Cardiac muscle cell (in vitro differentiated cells and primary cell): ENCODE results near the gene PHACTR3. TPM values are rescaled to one million over a fixed set of nuclear protein-coding genes. Genes with fewer than 3 reads are reported as not detected.

ENCODE experiments used
- DNase-seq, 2 donors: peaks; one replicate each; pipeline versions ENCODE4 v3.0.0 to v3.0.0-alpha.2; 2010 to 2017; ENCODE audit warnings: low read depth in 1 of 2, low spot score in 1 of 2
- H3K27ac ChIP-seq: fragments of 200-600 bp; sonication (generic); 2 replicates; pipeline ENCODE4 v1.5.1; 2016
- H3K27me3 ChIP-seq: fragments of 200-600 bp; sonication (generic); 2 replicates; pipeline ENCODE4 v1.6.0; 2016; ENCODE audit warnings: control low read depth
- H3K36me3 ChIP-seq: fragments of 200-600 bp; sonication (generic); 2 replicates; pipeline ENCODE4 v1.5.1; 2016; ENCODE audit warnings: control low read depth
- H3K4me1 ChIP-seq: fragments of 200-600 bp; sonication (generic); 2 replicates; pipeline ENCODE4 v1.8.1; 2017; ENCODE audit warnings: low read depth, mild to moderate bottlenecking, mixed run types
- H3K4me3 ChIP-seq: fragments of 200-600 bp; sonication (generic); 2 replicates; pipeline ENCODE4 v1.5.1; 2016; ENCODE audit warnings: mild to moderate bottlenecking
- H3K9me3 ChIP-seq: fragments of 200-600 bp; sonication (generic); 2 replicates; pipeline ENCODE4 v1.5.1; 2017; ENCODE audit warnings: low read depth, mild to moderate bottlenecking, control low read depth
- polyA plus RNA-seq: library from polyadenylated mRNA; unstranded; fragments of >200 nt; fragmentation: Nextera tagmentation; extraction: Ambion mirVana; gene quantifications from 2 replicates; pipeline ENCODE4 v1.2.1, GENCODE V29; 2016
- total RNA-seq: library from RNA; depleted of rRNA; stranded (reverse); fragments of >200 nt; gene quantifications from 2 replicates; pipeline ENCODE4 v1.2.3, GENCODE V29; 2016
- TF ChIP-seq, protein P1 (sequence below): IDR thresholded peaks from 2 replicates; pipeline ENCODE4 v1.5.1; 2012; ENCODE audit warnings: low read depth, mild to moderate bottlenecking, low read length

The PHACTR3 gene
- total and polyA plus RNA-seq, 2 experiments from 2014 or later = 0.55 to 17.0 TPM

DNA sequence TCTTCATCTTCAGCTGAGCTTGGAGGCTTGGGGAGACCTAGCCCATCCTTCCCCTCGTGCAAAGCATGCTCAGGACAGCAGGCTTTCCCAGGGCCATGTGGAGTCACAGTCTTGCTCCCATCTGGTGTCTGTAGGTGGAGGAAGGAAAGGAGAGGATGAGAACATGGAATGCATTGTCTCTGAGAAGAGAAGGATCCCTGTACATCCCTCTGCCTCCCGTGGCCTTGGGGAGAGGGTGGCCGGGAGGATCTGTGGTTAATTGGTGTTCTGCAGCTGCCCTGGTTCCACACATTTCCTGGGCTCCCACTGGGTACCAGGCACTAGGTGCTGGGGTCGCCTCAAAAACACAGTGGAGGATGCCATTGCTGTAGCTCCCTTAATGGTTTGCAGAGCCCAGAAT is 134.5 kb downstream of the PHACTR3 start:
- Histone ChIP-seq H3K9me3 (no peaks in the 10 kb centered on the region), H3K27ac (no peak overlapping the region), H3K4me1 (no peaks in the 10 kb centered on the region), H3K27me3 (no peaks in the 10 kb centered on the region), H3K36me3 (no peaks in the 10 kb centered on the region), H3K4me3 (no peak overlapping the region)
- no peak for DNase-seq
- TF ChIP-seq, protein P1, sequence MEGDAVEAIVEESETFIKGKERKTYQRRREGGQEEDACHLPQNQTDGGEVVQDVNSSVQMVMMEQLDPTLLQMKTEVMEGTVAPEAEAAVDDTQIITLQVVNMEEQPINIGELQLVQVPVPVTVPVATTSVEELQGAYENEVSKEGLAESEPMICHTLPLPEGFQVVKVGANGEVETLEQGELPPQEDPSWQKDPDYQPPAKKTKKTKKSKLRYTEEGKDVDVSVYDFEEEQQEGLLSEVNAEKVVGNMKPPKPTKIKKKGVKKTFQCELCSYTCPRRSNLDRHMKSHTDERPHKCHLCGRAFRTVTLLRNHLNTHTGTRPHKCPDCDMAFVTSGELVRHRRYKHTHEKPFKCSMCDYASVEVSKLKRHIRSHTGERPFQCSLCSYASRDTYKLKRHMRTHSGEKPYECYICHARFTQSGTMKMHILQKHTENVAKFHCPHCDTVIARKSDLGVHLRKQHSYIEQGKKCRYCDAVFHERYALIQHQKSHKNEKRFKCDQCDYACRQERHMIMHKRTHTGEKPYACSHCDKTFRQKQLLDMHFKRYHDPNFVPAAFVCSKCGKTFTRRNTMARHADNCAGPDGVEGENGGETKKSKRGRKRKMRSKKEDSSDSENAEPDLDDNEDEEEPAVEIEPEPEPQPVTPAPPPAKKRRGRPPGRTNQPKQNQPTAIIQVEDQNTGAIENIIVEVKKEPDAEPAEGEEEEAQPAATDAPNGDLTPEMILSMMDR = no peak

DNA sequence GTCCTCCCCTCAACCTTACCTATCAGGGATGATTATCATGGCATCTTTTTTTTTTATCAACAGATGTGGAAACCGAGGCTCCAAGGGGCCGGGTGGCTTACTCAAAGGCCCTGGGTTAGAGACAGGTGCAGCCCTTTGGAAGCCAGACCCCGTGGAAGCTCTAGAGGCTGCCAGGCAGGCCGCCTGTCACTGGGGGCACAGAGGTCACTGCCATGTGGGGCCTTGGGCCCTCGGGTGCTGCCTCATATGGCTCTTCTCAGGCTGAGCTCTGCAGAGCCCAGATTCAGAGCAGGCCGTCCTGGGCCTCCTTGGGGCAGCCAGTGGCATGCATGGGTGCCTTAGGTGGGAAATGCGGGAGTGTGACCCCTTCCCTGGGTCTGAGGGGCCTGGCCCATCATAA is 136.3 kb downstream of the PHACTR3 start:
- no peaks in the 10 kb centered on the region for H3K4me1 ChIP-seq
- no peak for DNase-seq
- no peaks in the 10 kb centered on the region for H3K36me3 ChIP-seq
- H3K4me3 ChIP-seq = no peak overlapping the region
- H3K27ac ChIP-seq = no peak overlapping the region
- H3K27me3 ChIP-seq = no peaks in the 10 kb centered on the region
- TF ChIP-seq, protein P1 = no peak
- H3K9me3 ChIP-seq = no peaks in the 10 kb centered on the region

DNA sequence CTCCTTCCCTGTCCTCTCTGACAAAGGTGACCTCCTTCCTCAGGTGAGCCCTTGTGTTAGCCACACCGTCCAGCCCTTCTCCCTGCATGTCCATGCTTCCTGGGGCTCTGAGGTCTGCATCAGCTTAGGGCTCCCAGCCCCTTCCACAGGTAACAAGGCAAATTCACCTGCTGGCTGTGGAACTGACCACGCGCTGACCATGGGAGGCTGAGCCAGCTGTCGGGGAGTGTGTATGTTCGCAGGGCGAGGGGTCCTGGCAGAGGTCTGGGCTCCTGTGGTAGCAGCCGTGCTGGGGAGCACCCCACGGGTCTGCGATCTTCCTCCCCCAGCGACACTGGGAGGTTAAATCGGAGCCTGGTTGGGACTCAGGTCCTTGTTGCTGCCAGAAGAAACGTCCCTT is 136.7 kb downstream of the PHACTR3 start:
- Histone ChIP-seq H3K4me3 (no peak overlapping the region), H3K9me3 (no peaks in the 10 kb centered on the region), H3K36me3 (no peaks in the 10 kb centered on the region), H3K4me1 (no peaks in the 10 kb centered on the region), H3K27me3 (no peaks in the 10 kb centered on the region), H3K27ac (no peak overlapping the region)
- DNase-seq = no peak
- TF ChIP-seq, protein P1 = no peak

DNA sequence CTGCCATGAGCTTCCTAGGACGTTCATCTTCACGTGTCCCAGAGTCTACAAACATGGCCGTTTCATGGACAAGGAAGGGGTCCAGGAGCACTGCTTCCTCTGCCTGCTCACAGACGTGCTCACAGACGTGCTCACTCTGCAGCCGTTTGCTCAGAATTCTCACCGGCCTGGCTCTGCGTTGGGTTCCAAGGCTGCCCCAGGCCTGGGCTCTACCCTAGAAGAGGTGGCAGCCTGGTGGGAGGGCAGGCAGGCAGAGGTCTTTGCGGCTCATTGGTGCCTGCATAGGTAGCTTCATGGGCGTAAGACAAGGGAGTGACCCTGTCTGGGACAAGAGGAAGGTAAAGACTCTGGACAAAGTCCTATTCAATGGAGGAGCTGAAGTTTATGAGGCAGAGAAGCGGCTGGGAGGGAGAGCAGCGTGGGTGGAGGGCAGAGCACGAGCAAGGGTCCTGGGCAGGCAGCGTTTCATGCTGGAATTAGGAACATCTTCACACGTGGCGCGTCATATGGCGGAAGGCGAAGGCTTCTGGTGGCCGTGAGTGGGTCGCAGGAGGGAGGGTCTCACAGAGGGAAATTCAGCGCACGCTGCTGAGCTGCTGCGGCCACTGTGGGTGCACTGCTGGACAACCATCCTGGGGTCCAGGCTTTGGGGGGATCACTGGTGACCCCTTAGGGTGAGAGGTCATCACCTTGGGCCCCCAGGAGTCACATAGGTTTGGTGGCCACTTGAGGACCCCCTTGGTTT is 138.2 kb downstream of the PHACTR3 start:
- TF ChIP-seq, protein P1 = no peak
- no peaks in the 10 kb centered on the region for H3K4me1 ChIP-seq

DNA sequence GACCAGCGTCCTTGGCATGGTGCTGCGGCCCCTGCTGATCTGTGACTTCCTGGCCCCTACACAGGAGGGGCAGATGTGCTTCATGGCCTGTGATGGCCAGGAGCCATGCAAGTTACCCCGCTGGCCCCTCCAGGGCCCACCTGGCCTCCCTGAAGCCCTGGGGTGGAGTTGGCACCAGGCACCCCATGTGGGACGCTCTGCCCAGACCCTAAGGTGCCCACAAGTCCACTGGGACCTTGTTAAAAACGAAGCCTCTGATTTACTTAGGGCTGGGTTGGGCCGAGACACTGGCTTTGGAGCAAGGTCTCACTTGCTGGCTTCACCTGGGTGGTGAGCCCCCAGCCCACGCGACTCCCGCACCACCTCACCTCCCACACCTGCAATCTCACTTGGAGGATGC is 139.0 kb downstream of the PHACTR3 start:
- no peak for DNase-seq
- Histone ChIP-seq H3K27ac (no peak overlapping the region), H3K9me3 (no peaks in the 10 kb centered on the region), H3K4me3 (no peak overlapping the region), H3K4me1 (no peaks in the 10 kb centered on the region), H3K36me3 (no peaks in the 10 kb centered on the region), H3K27me3 (no peaks in the 10 kb centered on the region)
- TF ChIP-seq, protein P1 = no peak

More for the DNA sequence above, 138.2 kb downstream of the PHACTR3 start:
- Histone ChIP-seq H3K27me3 (no peaks in the 10 kb centered on the region), H3K27ac (no peak overlapping the region), H3K9me3 (no peaks in the 10 kb centered on the region), H3K4me3 (no peak overlapping the region), H3K36me3 (no peaks in the 10 kb centered on the region)
- no peak for DNase-seq
